Right atrium auricular region (tissue), 2 donors: ENCODE results near the gene SUN1. TPM values are rescaled to one million over a fixed set of nuclear protein-coding genes. Genes with fewer than 3 reads are reported as not detected.

Experiments
- DNase-seq: peaks from one replicate; pipeline ENCODE4 v3.0.0-alpha.2; 2019; ENCODE audit warnings: low spot score
- H3K27ac ChIP-seq, 2 donors: fragments of 200-600 bp; sonication (generic); 1 replicate in 1 of 2; 2 replicates in 1 of 2; pipeline ENCODE4 v1.5.1; 2016 to 2019
- H3K27me3 ChIP-seq, 2 donors: fragments of 200-600 bp; sonication (generic); one replicate each; pipeline versions ENCODE4 v1.5.1 to v1.6.0; 2017 to 2019
- H3K36me3 ChIP-seq: fragments of 200-600 bp; sonication (generic); one replicate; pipeline ENCODE4 v1.5.1; 2016
- H3K4me1 ChIP-seq, 2 donors: fragments of 200-600 bp; sonication (generic); one replicate each; pipeline versions ENCODE4 v1.5.1 to v1.6.0; 2017 to 2019
- H3K4me3 ChIP-seq, 2 donors: fragments of 200-600 bp; sonication (generic); 1 replicate in 1 of 2; 2 replicates in 1 of 2; pipeline ENCODE4 v1.5.1; 2017 to 2019; ENCODE audit warnings: mild to moderate bottlenecking in 1 of 2, moderate library complexity in 1 of 2
- H3K9me3 ChIP-seq, 2 donors: fragments of 200-600 bp; sonication (generic); one replicate each; pipeline ENCODE4 v1.5.1; 2019
- CTCF ChIP-seq, 2 donors: fragments of 200-600 bp; sonication (generic); IDR thresholded peaks; one replicate each; pipeline ENCODE4 v1.5.1; 2019; ENCODE audit warnings: antibody characterized with exemption in 2 of 2
- total RNA-seq, 2 donors: library from RNA; depleted of rRNA; stranded (reverse); fragments of >200 nt; gene quantifications; one replicate each; pipeline ENCODE4 v1.1.0, GENCODE V29; 2016

The SUN1 gene
- total RNA-seq, 2 donors from 2014 or later = 84.4 to 97.5 TPM

DNA sequence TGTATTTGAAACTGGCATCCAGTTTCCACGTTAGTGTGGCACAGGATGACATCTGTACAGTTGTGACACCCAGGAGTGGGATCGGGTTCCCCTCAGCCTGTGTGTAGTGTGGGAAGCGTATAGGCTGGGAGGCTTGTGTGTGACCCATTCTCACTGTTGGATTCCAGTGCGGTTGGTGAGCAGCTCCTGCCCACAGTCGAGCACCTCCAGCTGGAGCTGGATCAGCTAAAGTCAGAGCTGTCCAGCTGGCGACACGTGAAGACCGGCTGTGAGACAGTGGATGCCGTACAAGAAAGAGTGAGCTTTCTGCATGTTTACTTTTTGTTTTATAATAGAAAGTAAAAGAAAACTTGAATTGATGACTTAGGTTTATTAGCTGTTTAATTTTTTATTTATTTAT is 25.4 kb downstream of the SUN1 start:
- no peak for DNase-seq
- no peaks in the 10 kb centered on the region for H3K4me1 ChIP-seq
- TF ChIP-seq CTCF (IDR thresholded peaks at IDR 0.05) = no peak
- peaks cover 93% of the 10 kb centered on the region for H3K36me3 ChIP-seq
- H3K4me3 ChIP-seq = no peak overlapping the region
- H3K27ac ChIP-seq = no peak overlapping the region
- H3K27me3 ChIP-seq = no peaks in the 10 kb centered on the region
- H3K9me3 ChIP-seq = no peaks in the 10 kb centered on the region

- no peaks in the 10 kb centered on the region for H3K4me1 ChIP-seq
- no peak for DNase-seq
Measured at GRCh38 chr7:859359-860030, 27.2 kb downstream of the SUN1 start.

DNA sequence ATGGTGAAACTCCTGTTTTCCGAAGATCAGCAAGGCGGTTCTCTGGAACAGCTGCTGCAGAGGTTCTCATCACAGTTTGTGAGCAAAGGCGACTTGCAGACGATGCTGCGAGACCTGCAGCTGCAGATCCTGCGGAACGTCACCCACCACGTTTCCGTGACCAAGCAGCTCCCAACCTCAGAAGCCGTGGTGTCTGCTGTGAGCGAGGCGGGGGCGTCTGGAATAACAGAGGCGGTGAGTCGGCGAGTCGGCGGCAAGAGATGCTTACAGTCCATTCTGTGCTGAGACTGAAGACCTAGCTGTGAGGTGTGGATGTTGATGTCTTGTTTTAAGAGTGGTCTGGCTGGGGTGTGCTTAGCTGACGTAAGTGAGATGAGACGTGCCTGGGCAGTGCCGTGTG is 27.9 kb downstream of the SUN1 start:
- Histone ChIP-seq H3K4me3 (no peak overlapping the region), H3K27ac (no peak overlapping the region), H3K4me1 (no peaks in the 10 kb centered on the region), H3K9me3 (no peaks in the 10 kb centered on the region), H3K27me3 (no peaks in the 10 kb centered on the region), H3K36me3 (peaks cover 75% of the 10 kb centered on the region)
- no peak for DNase-seq
- no peak for TF ChIP-seq CTCF (IDR thresholded peaks at IDR 0.05)

More at GRCh38 chr7:859359-860030, 27.2 kb downstream of the SUN1 start:
- Histone ChIP-seq H3K36me3 (peaks cover 75% of the 10 kb centered on the region), H3K27ac (no peak overlapping the region), H3K27me3 (no peaks in the 10 kb centered on the region), H3K9me3 (no peaks in the 10 kb centered on the region), H3K4me3 (no peak overlapping the region)
- no peak for TF ChIP-seq CTCF (IDR thresholded peaks at IDR 0.05)

GRCh38 chr7:861222-861621 is 28.9 kb downstream of the SUN1 start:
- Histone ChIP-seq H3K4me3 (no peak overlapping the region), H3K4me1 (no peaks in the 10 kb centered on the region), H3K27ac (no peak overlapping the region), H3K27me3 (no peaks in the 10 kb centered on the region), H3K36me3 (peaks cover 75% of the 10 kb centered on the region), H3K9me3 (no peaks in the 10 kb centered on the region)
- no peak for DNase-seq
- no peak for TF ChIP-seq CTCF (IDR thresholded peaks at IDR 0.05)

DNA sequence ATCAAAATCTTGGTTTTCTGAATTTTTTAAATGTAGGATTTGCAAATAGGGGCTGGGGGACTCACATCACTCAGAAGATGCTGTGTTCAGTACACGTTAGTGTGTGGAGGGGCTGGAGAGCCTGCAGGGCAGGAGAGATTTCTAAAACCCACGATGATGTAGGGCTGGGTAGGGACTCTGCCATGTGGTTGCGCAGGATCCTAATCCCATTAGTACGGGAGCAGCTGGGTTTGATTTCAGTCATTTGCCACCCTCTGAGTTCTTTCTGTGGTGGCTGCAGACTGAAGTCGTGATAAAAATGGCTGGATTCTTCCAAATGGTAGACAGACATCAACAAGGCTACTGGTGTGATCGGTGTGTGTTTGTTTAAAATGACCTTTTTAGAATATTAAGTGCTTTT is 29.9 kb downstream of the SUN1 start:
- Histone ChIP-seq H3K27me3 (no peaks in the 10 kb centered on the region), H3K27ac (no peak overlapping the region), H3K36me3 (peaks cover 69% of the 10 kb centered on the region)

More for the DNA sequence above, 29.9 kb downstream of the SUN1 start:
- H3K4me1 ChIP-seq = peaks cover 0 to 6% of the 10 kb centered on the region in 2 donors
- no peaks in the 10 kb centered on the region for H3K9me3 ChIP-seq
- H3K4me3 ChIP-seq = no peak overlapping the region
- no peak for TF ChIP-seq CTCF (IDR thresholded peaks at IDR 0.05)
- no peak for DNase-seq
